T1000 (cell line): ENCODE results near the gene LPCAT3.

ENCODE experiments used
- DNase-seq: peaks from one replicate; lab custom pipeline; 2025; ENCODE audit warnings: mixed read lengths; lab: John Stamatoyannopoulos, UW

The LPCAT3 gene

GRCh38 chr12:6998715-6999451 is 19.4 kb downstream of the LPCAT3 start:
- DNase-seq, result no peak

GRCh38 chr12:6996040-6996441 is 22.2 kb downstream of the LPCAT3 start:
- DNase-seq, result no peak

GRCh38 chr12:6987956-6988553 is 30.2 kb downstream of the LPCAT3 start:
- no peak for DNase-seq

GRCh38 chr12:6982532-6982931 is 35.7 kb downstream of the LPCAT3 start:
- DNase-seq, result no peak

GRCh38 chr12:6981152-6982052 is 36.9 kb downstream of the LPCAT3 start:
- DNase-seq, result no peak

GRCh38 chr12:6980740-6981139 is 37.5 kb downstream of the LPCAT3 start:
- DNase-seq, result no peak

- DNase-seq, result no peak
Measured at GRCh38 chr12:6980075-6980474, 38.2 kb downstream of the LPCAT3 start.

- DNase-seq, result no peak
Measured at GRCh38 chr12:6979453-6979852, 38.8 kb downstream of the LPCAT3 start.

- no peak for DNase-seq
Measured at GRCh38 chr12:6979021-6979420, 39.3 kb downstream of the LPCAT3 start.

GRCh38 chr12:6978611-6979011 is 39.7 kb downstream of the LPCAT3 start:
- DNase-seq, result no peak

- no peak for DNase-seq
Measured at GRCh38 chr12:6978188-6978587, 40.1 kb downstream of the LPCAT3 start.

GRCh38 chr12:6977653-6978052 is 40.6 kb downstream of the LPCAT3 start:
- DNase-seq, result no peak

GRCh38 chr12:6975297-6976032 is 42.8 kb downstream of the LPCAT3 start:
- DNase-seq, result no peak

GRCh38 chr12:6974180-6974579 is 44.1 kb downstream of the LPCAT3 start:
- no peak for DNase-seq

- DNase-seq, result no peak
Measured at GRCh38 chr12:6970096-6970527, 48.2 kb downstream of the LPCAT3 start.

- DNase-seq, result no peak
Measured at GRCh38 chr12:6968426-6968825, 49.9 kb downstream of the LPCAT3 start.

GRCh38 chr12:6967651-6968100 is 50.6 kb downstream of the LPCAT3 start:
- no peak for DNase-seq

- DNase-seq, result no peak
Measured at GRCh38 chr12:6966351-6966750, 51.9 kb downstream of the LPCAT3 start.

GRCh38 chr12:6965714-6966113 is 52.6 kb downstream of the LPCAT3 start:
- DNase-seq, result no peak

GRCh38 chr12:6965026-6965661 is 53.1 kb downstream of the LPCAT3 start:
- DNase-seq, result peak; percentile 13

GRCh38 chr12:6964605-6965025 is 53.7 kb downstream of the LPCAT3 start:
- DNase-seq, result no peak
